GM19467 (cell line): ENCODE results near the gene GRK2.

Experiments
- ATAC-seq: cut with Tn5 transposase; IDR thresholded peaks from one replicate; pipeline ENCODE4 v1.9.1; 2021; ENCODE audit warnings: mild to moderate bottlenecking, moderate library complexity; ENCODE audit not compliant: unreplicated experiment

The GRK2 gene

GRCh38 chr11:67280788-67281551, 14.7 kb downstream of the GRK2 start:
- ATAC-seq: no peak

- no peak for ATAC-seq
These were observed 15.4 kb downstream of the GRK2 start for GRCh38 chr11:67281552-67282150.

- no peak for ATAC-seq
These were observed 16.0 kb downstream of the GRK2 start for GRCh38 chr11:67282155-67282875.

- ATAC-seq: no peak
These were observed 16.7 kb downstream of the GRK2 start for GRCh38 chr11:67282876-67283371.

GRCh38 chr11:67283481-67283963, 17.2 kb downstream of the GRK2 start:
- ATAC-seq: no peak

- ATAC-seq: no peak
These were observed 18.7 kb downstream of the GRK2 start for GRCh38 chr11:67284811-67285540.

GRCh38 chr11:67285541-67286498, 19.5 kb downstream of the GRK2 start:
- no peak for ATAC-seq

GRCh38 chr11:67286621-67287333, 20.5 kb downstream of the GRK2 start:
- ATAC-seq: no peak

- no peak for ATAC-seq
These were observed 21.3 kb downstream of the GRK2 start for GRCh38 chr11:67287355-67288197.

GRCh38 chr11:67288198-67288451, 21.9 kb downstream of the GRK2 start:
- peak; percentile 5 for ATAC-seq

GRCh38 chr11:67288452-67289225, 22.4 kb downstream of the GRK2 start:
- peak; percentile 54 for ATAC-seq

- ATAC-seq: peak; percentile 27
These were observed 23.0 kb downstream of the GRK2 start, which contains the start of gene ANKRD13D for GRCh38 chr11:67289226-67289650. Gene ANKRD13D (plus strand): TSS chr11:67289303. CDS start chr11:67289461, 158 bp downstream.

GRCh38 chr11:67289651-67290479, 23.6 kb downstream of the GRK2 start:
- no peak for ATAC-seq

- ATAC-seq: no peak
These were observed 24.5 kb downstream of the GRK2 start for GRCh38 chr11:67290801-67291200.

- ATAC-seq: no peak
These were observed 25.5 kb downstream of the GRK2 start for GRCh38 chr11:67291481-67292381.

- ATAC-seq: no peak
These were observed 26.4 kb downstream of the GRK2 start for GRCh38 chr11:67292671-67293070.
